Fibroblast of lung (primary cell): Measurements from ENCODE around the gene CRLF2. TPM values are rescaled to one million over a fixed set of nuclear protein-coding genes. Genes with fewer than 3 reads are reported as not detected.

Experiments used
- DNase-seq, 2 donors: peaks; one replicate each; pipeline versions ENCODE4 v3.0.0 to v3.0.0-alpha.2; 2010; ENCODE audit warnings: low read depth in 2 of 2
- H2AFZ ChIP-seq: 2 replicates; pipeline ENCODE4 v1.5.1; 2012; ENCODE audit warnings: low read length, control low read depth, inconsistent platforms
- H3K27ac ChIP-seq: 2 replicates; pipeline ENCODE4 v1.5.1; 2011; ENCODE audit warnings: low read length, control low read depth; ENCODE audit not compliant: insufficient read depth
- H3K27me3 ChIP-seq: 2 replicates; pipeline ENCODE4 v1.5.1; 2011; ENCODE audit warnings: mild to moderate bottlenecking, low read length; ENCODE audit not compliant: control insufficient read depth, insufficient read depth
- H3K36me3 ChIP-seq: 2 replicates; pipeline ENCODE4 v1.5.1; 2011; ENCODE audit warnings: low read length; ENCODE audit not compliant: control insufficient read depth, insufficient read depth
- H3K4me1 ChIP-seq: 2 replicates; pipeline ENCODE4 v1.5.1; 2011; ENCODE audit warnings: low read length; ENCODE audit not compliant: control insufficient read depth, insufficient read depth; ENCODE audit errors: extremely low read depth
- H3K4me2 ChIP-seq: 2 replicates; pipeline ENCODE4 v1.5.1; 2011; ENCODE audit warnings: low read length, control low read depth; ENCODE audit not compliant: insufficient read depth; ENCODE audit errors: extremely low read depth
- H3K4me3 ChIP-seq, 4 experiments: fragments of 200-600 bp in 1 of 4; sonication (generic) in 1 of 4; replicated peaks in 1 of 4; 2 replicates each; pipeline ENCODE4 v1.5.1; 2011 to 2016; ENCODE audit warnings: low read length in 4 of 4, low read depth in 3 of 4, mild to moderate bottlenecking in 3 of 4, control low read depth in 2 of 4, inconsistent platforms in 1 of 4, mixed read lengths in 1 of 4; ENCODE audit not compliant: insufficient read depth in 1 of 4; ENCODE audit errors: control extremely low read depth in 1 of 4
- H3K79me2 ChIP-seq: 2 replicates; pipeline ENCODE4 v1.5.1; 2012; ENCODE audit warnings: mild to moderate bottlenecking, low read length, inconsistent platforms; ENCODE audit not compliant: control insufficient read depth, insufficient read depth
- H3K9ac ChIP-seq: 2 replicates; pipeline ENCODE4 v1.5.1; 2011; ENCODE audit warnings: mild to moderate bottlenecking, low read length, control low read depth; ENCODE audit not compliant: insufficient read depth
- H3K9me3 ChIP-seq: 2 replicates; pipeline ENCODE4 v1.5.1; 2012; ENCODE audit warnings: low read depth, low read length; ENCODE audit not compliant: control insufficient read depth, insufficient read depth
- H4K20me1 ChIP-seq: 2 replicates; pipeline ENCODE4 v1.5.1; 2011; ENCODE audit warnings: low read length; ENCODE audit not compliant: control insufficient read depth, insufficient read depth; ENCODE audit errors: extremely low read depth
- EZH2 ChIP-seq: IDR thresholded peaks from 2 replicates; pipeline ENCODE4 v1.5.1; 2012; ENCODE audit warnings: low read length, control low read depth, mild to moderate bottlenecking; ENCODE audit errors: missing control alignments
- polyA plus RNA-seq, 2 donors: library from polyadenylated mRNA; depleted of rRNA in 1 of 2; stranded (reverse) in 1 of 2; unstranded in 1 of 2; fragments of >200 nt; gene quantifications; 2 replicates each; pipeline ENCODE4 v1.2.1, GENCODE V29; 2011 to 2012; ENCODE audit warnings: missing spikeins in 1 of 2
- total RNA-seq: library from RNA; depleted of rRNA; stranded (reverse); fragments of >200 nt; gene quantifications from 2 replicates; pipeline ENCODE4 v1.2.1, GENCODE V29; 2014
- TF ChIP-seq, protein P1 (sequence below), 2 donors: IDR thresholded peaks in 1 of 2; conservative IDR thresholded peaks in 1 of 2; 1 replicate in 1 of 2; 2 replicates in 1 of 2; pipeline ENCODE4 v1.5.1; 2011 to 2012; ENCODE audit warnings: low read length in 2 of 2, control low read depth in 1 of 2, inconsistent platforms in 1 of 2, low read depth in 1 of 2, mild to moderate bottlenecking in 1 of 2

CRLF2 gene
- total and polyA plus RNA-seq, 2 donors (not counting 1 experiment from before 2014, with no cell fraction given): not detected

DNA sequence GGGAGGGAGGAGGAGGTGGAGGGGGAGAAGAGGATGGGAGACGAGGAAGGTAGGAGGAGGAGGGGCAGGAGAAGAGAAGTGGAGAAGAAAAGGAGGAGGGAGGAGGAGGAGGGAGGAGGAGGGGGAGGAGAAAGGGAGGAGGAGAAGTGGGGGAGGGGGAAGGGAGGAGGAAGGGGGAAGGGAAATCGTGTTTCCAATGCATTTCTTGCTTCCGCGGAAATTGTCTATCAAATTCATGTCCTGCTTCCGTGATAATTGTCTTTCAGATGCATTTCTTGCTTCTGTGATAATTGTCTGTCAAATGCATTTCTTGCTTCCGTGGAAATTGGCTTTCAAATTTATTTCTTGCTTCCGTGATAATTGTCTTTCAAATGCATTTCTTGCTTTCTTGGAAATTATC is 43.3 kb downstream of the CRLF2 start:
- Histone ChIP-seq H3K79me2 (no peaks in the 10 kb centered on the region), H2AFZ (no peak overlapping the region), H3K4me3 (no peak overlapping the region), H3K9ac (no peak overlapping the region), H3K4me2 (no peak overlapping the region), H3K36me3 (no peaks in the 10 kb centered on the region), H3K27ac (no peak overlapping the region), H3K4me1 (no peaks in the 10 kb centered on the region), H3K9me3 (no peaks in the 10 kb centered on the region), H3K27me3 (no peaks in the 10 kb centered on the region), H4K20me1 (no peaks in the 10 kb centered on the region)
- TF ChIP-seq, protein P1, sequence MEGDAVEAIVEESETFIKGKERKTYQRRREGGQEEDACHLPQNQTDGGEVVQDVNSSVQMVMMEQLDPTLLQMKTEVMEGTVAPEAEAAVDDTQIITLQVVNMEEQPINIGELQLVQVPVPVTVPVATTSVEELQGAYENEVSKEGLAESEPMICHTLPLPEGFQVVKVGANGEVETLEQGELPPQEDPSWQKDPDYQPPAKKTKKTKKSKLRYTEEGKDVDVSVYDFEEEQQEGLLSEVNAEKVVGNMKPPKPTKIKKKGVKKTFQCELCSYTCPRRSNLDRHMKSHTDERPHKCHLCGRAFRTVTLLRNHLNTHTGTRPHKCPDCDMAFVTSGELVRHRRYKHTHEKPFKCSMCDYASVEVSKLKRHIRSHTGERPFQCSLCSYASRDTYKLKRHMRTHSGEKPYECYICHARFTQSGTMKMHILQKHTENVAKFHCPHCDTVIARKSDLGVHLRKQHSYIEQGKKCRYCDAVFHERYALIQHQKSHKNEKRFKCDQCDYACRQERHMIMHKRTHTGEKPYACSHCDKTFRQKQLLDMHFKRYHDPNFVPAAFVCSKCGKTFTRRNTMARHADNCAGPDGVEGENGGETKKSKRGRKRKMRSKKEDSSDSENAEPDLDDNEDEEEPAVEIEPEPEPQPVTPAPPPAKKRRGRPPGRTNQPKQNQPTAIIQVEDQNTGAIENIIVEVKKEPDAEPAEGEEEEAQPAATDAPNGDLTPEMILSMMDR (conservative IDR thresholded peaks at IDR 0.05 in 1 of 2, IDR thresholded peaks at IDR 0.05 in 1 of 2; ENCODE audit: low read depth in 1 of 2, low read length in 2 of 2): no peak
- TF ChIP-seq EZH2: no peak
- no peak for DNase-seq

DNA sequence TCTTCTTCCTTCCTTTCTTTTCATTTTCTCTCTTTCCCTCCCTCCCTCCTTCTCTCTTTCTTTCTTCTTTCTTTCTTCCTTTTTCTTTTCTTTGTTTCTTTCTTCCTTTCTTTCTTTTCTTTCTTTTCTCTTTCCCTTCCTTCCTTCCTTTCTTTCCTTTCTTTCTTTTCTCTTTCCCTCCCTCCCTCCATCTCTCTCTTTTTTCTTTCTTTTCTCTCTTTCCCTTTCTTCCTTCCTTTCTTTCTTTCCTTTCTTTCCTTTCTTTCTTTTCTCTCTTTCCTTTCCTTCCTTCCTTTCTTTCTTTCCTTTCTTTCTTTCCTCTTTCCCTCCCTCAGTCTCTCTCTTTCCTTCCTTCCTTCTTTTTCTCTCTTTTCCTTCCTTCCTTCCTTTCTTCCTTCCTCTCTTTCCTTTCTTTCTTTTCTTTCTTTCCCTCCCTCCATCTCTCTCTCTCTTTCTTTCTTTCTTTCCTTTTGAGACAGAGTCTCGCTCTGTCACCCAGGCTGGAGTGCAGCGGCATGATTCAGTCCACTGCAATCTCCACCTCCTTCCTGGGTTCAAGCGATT is 44.4 kb downstream of the CRLF2 start:
- H4K20me1 ChIP-seq: no peaks in the 10 kb centered on the region
- TF ChIP-seq, protein P1 (conservative IDR thresholded peaks at IDR 0.05 in 1 of 2, IDR thresholded peaks at IDR 0.05 in 1 of 2; ENCODE audit: low read depth in 1 of 2, low read length in 2 of 2): no peak
- no peak for TF ChIP-seq EZH2

DNA sequence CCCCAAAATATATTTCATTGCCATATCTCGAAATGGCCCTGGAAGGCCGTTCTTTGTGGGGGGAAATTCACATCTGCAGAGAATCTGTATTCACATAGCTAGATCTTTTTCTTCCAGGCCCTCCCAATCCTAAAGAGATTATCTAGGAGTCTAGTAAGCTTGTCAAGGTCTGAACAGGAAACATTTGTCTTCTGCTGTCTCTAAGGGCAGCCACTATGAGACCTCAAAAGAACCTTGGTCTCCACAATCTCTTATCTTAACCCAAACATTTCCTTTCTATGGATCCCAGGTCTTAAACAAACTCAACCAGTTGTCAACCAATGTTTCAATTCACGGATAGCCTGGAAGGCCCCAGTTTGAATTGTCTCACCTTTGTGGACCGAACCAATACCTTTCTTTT is 45.0 kb downstream of the CRLF2 start:
- no peak overlapping the region for H3K4me2 ChIP-seq
- H3K9me3 ChIP-seq: no peaks in the 10 kb centered on the region
- H3K9ac ChIP-seq: no peak overlapping the region
- H3K27me3 ChIP-seq: no peaks in the 10 kb centered on the region
- TF ChIP-seq, protein P1 (conservative IDR thresholded peaks at IDR 0.05 in 1 of 2, IDR thresholded peaks at IDR 0.05 in 1 of 2; ENCODE audit: low read depth in 1 of 2, low read length in 2 of 2): no peak
- TF ChIP-seq EZH2: no peak
- H2AFZ ChIP-seq: no peak overlapping the region
- no peaks in the 10 kb centered on the region for H4K20me1 ChIP-seq
- H3K36me3 ChIP-seq: no peaks in the 10 kb centered on the region
- no peaks in the 10 kb centered on the region for H3K79me2 ChIP-seq
- no peak overlapping the region for H3K27ac ChIP-seq
- no peak for DNase-seq
- no peak overlapping the region for H3K4me3 ChIP-seq
- H3K4me1 ChIP-seq: no peaks in the 10 kb centered on the region

More for the DNA sequence above, 44.4 kb downstream of the CRLF2 start:
- Histone ChIP-seq H3K27ac (no peak overlapping the region), H3K9me3 (no peaks in the 10 kb centered on the region), H3K9ac (no peak overlapping the region), H3K79me2 (no peaks in the 10 kb centered on the region), H3K27me3 (no peaks in the 10 kb centered on the region), H3K4me1 (no peaks in the 10 kb centered on the region), H3K36me3 (no peaks in the 10 kb centered on the region), H3K4me3 (no peak overlapping the region), H2AFZ (no peak overlapping the region), H3K4me2 (no peak overlapping the region)
- DNase-seq: no peak
